ENCODE data around the gene TFR2.

TFR2 gene

GRCh38 chr7:100613412-100614175, 27.8 kb downstream of the TFR2 start:
- no peaks in the 10 kb centered on the region for H3K27me3 ChIP-seq (ENCODE audit: insufficient read depth, low read depth, severe bottlenecking)
- H3K36me3 ChIP-seq = no peaks in the 10 kb centered on the region
- TF ChIP-seq CTCF (IDR thresholded peaks at IDR 0.05; ENCODE audit: low read depth, low read length) = no peak
- H3K9me3 ChIP-seq (ENCODE audit: severe bottlenecking) = no peaks in the 10 kb centered on the region
- no peak overlapping the region for H3K4me3 ChIP-seq (ENCODE audit: low read depth, low read length)
- no peak overlapping the region for H3K27ac ChIP-seq
- DNase-seq = no peak

GRCh38 chr7:100612730-100613390, 28.5 kb downstream of the TFR2 start:
- Histone ChIP-seq H3K27me3 (ENCODE audit: insufficient read depth, low read depth, severe bottlenecking) (no peaks in the 10 kb centered on the region), H3K4me3 (ENCODE audit: low read depth, low read length) (peak overlapping the region; percentile 85), H3K9me3 (ENCODE audit: severe bottlenecking) (no peaks in the 10 kb centered on the region), H3K27ac (peak overlapping the region; percentile 91; the same call in 1 of the 2 replicates), H3K36me3 (no peaks in the 10 kb centered on the region)
- peak; percentile 46; the same call in 1 of the 2 replicates for TF ChIP-seq CTCF (IDR thresholded peaks at IDR 0.05; ENCODE audit: low read depth, low read length)
- peak; percentile 34 for DNase-seq

- DNase-seq = peak; percentile 98
- Histone ChIP-seq H3K27me3 (ENCODE audit: insufficient read depth, low read depth, severe bottlenecking) (no peaks in the 10 kb centered on the region), H3K27ac (peak within 1 kb of the TSS; percentile 91), H3K36me3 (no peaks in the 10 kb centered on the region), H3K4me3 (ENCODE audit: low read depth, low read length) (peak within 1 kb of the TSS; percentile 85), H3K9me3 (ENCODE audit: severe bottlenecking) (no peaks in the 10 kb centered on the region)
- no peak for TF ChIP-seq CTCF (IDR thresholded peaks at IDR 0.05; ENCODE audit: low read depth, low read length)
These were observed 29.2 kb downstream of the TFR2 start, which contains the start of gene MOSPD3 for GRCh38 chr7:100611983-100612729. Gene MOSPD3, plus strand, starts transcription at chr7:100612540. Its CDS starts 252 bp downstream, at chr7:100612792.

GRCh38 chr7:100609958-100610357, 31.4 kb downstream of the TFR2 start:
- no peak for TF ChIP-seq CTCF (IDR thresholded peaks at IDR 0.05; ENCODE audit: low read depth, low read length)
- H3K9me3 ChIP-seq (ENCODE audit: severe bottlenecking) = no peaks in the 10 kb centered on the region
- no peaks in the 10 kb centered on the region for H3K36me3 ChIP-seq
- no peak for DNase-seq
- peaks cover 8% of the 10 kb centered on the region for H3K27me3 ChIP-seq (ENCODE audit: insufficient read depth, low read depth, severe bottlenecking)
- no peak overlapping the region for H3K27ac ChIP-seq
- H3K4me3 ChIP-seq (ENCODE audit: low read depth, low read length) = no peak overlapping the region

- Histone ChIP-seq H3K36me3 (no peaks in the 10 kb centered on the region), H3K9me3 (ENCODE audit: severe bottlenecking) (no peaks in the 10 kb centered on the region), H3K4me3 (ENCODE audit: low read depth, low read length) (no peak overlapping the region), H3K27ac (no peak overlapping the region), H3K27me3 (ENCODE audit: insufficient read depth, low read depth, severe bottlenecking) (peaks cover 8% of the 10 kb centered on the region)
- no peak for TF ChIP-seq CTCF (IDR thresholded peaks at IDR 0.05; ENCODE audit: low read depth, low read length)
- no peak for DNase-seq
These were observed 34.2 kb downstream of the TFR2 start for GRCh38 chr7:100607111-100607510.
